Renal cortical epithelial cell (primary cell): ENCODE measurements around the gene MIOS. TPM values are rescaled to one million over a fixed set of nuclear protein-coding genes. Genes with fewer than 3 reads are reported as not detected.
"Not testable (repeated sequence)": the region's sequence is repeated elsewhere in the genome, so short reads cannot be mapped to it uniquely, and the experiment has no call there.

Experiments used
- DNase-seq: peaks from one replicate; pipeline ENCODE4 v3.0.0-alpha.2; 2011; ENCODE audit warnings: low read depth
- total RNA-seq: library from RNA; depleted of rRNA; stranded (reverse); fragments of >200 nt; gene quantifications from 2 replicates; pipeline ENCODE4 v1.2.3, GENCODE V29; 2014

The MIOS gene
- total RNA-seq, 1 donor from 2014 or later, result 152 TPM

GRCh38 chr7:7554649-7555575, 11.8 kb upstream of the MIOS start:
- peak; percentile 27 for DNase-seq

- no peak for DNase-seq
These were observed 9.8 kb upstream of the MIOS start for GRCh38 chr7:7556852-7557251.

- no peak for DNase-seq
These were observed 9.4 kb upstream of the MIOS start for GRCh38 chr7:7557252-7557651.

- DNase-seq, result not testable (repeated sequence)
These were observed 5.1 kb upstream of the MIOS start for GRCh38 chr7:7561591-7561990.

GRCh38 chr7:7562736-7563135, 3.9 kb upstream of the MIOS start:
- no peak for DNase-seq

- no peak for DNase-seq
These were observed 3.4 kb upstream of the MIOS start for GRCh38 chr7:7563269-7563668.

GRCh38 chr7:7563813-7564212, 2.9 kb upstream of the MIOS start:
- DNase-seq, result no peak

GRCh38 chr7:7564323-7564780, 2.3 kb upstream of the MIOS start:
- DNase-seq, result peak; percentile 98

- DNase-seq, result no peak
These were observed 1.5 kb upstream of the MIOS start for GRCh38 chr7:7565018-7565680.

- DNase-seq, result peak; percentile 93
These were observed 686 bp upstream of the MIOS start for GRCh38 chr7:7565746-7566650.

GRCh38 chr7:7567898-7568531, 1.3 kb downstream of the MIOS start:
- DNase-seq, result no peak

- no peak for DNase-seq
These were observed 1.9 kb downstream of the MIOS start for GRCh38 chr7:7568553-7568952.

GRCh38 chr7:7569081-7569527, 2.4 kb downstream of the MIOS start:
- no peak for DNase-seq

GRCh38 chr7:7569615-7570014, 2.9 kb downstream of the MIOS start:
- peak; percentile 19 for DNase-seq

- no peak for DNase-seq
These were observed 3.9 kb downstream of the MIOS start for GRCh38 chr7:7570584-7570983.

GRCh38 chr7:7573701-7574100, 7.0 kb downstream of the MIOS start:
- no peak for DNase-seq

GRCh38 chr7:7576344-7576743, 9.7 kb downstream of the MIOS start:
- no peak for DNase-seq

GRCh38 chr7:7577888-7578287, 11.2 kb downstream of the MIOS start:
- DNase-seq, result no peak

GRCh38 chr7:7579638-7580037, 13.0 kb downstream of the MIOS start:
- DNase-seq, result no peak

GRCh38 chr7:7581531-7582179, 15.0 kb downstream of the MIOS start:
- DNase-seq, result no peak

GRCh38 chr7:7582596-7582995, 15.9 kb downstream of the MIOS start:
- DNase-seq, result no peak
